ENCODE measurements around the gene NODAL. TPM values are rescaled to one million over a fixed set of nuclear protein-coding genes. Genes with fewer than 3 reads are reported as not detected.

NODAL gene
- total and polyA plus RNA-seq, 2 donors from 2014 or later: not detected

DNA sequence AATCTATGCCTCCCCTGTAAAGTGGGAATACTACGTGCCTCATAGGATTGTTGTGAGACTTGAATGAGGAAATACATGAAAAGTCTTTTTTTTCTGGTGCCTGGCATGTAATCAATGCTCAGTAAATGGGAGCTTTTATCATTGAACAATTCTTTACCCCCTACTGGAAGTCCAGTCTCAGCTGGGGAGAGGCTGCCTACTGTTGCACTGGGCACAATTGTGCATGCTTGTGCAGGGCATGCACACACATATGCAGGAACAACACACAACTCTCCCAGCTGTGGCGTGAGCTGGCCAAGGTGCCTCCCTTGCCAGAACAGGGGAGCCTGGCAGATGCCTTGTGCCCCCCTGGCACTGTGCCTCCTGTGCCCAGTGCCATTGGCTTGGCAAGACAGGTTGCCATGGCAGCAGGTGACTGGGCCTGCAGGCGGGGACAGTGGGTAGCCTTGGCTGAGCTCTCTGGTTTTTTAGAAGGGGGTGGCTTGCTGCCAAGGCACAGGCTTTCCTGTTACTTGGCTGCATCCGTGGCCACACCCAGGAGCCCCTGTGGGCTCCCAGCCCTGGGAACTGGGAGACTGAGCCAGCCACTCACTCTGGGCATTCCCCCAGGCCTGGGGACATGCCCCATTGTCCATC, 21.0 kb upstream of the NODAL start:
- Histone ChIP-seq H3K9me3 (ENCODE audit: control insufficient read depth in 2 of 3, insufficient read depth in 1 of 3, low read length in 3 of 3) (no peaks in the 10 kb centered on the region), H3K27me3 (ENCODE audit: control insufficient read depth, insufficient read depth, low read length) (peaks cover 2% of the 10 kb centered on the region), H3K4me3 (ENCODE audit: low read length in 3 of 3) (no peak overlapping the region), H3K9ac (ENCODE audit: low read length in 3 of 3) (no peak overlapping the region), H3K27ac (ENCODE audit: low read depth in 2 of 2, low read length in 2 of 2) (no peak overlapping the region), H3K36me3 (ENCODE audit: control insufficient read depth in 2 of 3, insufficient read depth in 3 of 3, low read length in 3 of 3) (no peaks in the 10 kb centered on the region), H3K4me1 (ENCODE audit: control insufficient read depth in 2 of 3, insufficient read depth in 2 of 3, low read depth in 1 of 3, low read length in 3 of 3) (peaks cover 0 to 9% (median 0%) of the 10 kb centered on the region in 3 donors)
- intact Hi-C loops (cut with DNase I): loop anchor here (10.0 kb wide), 1 partner anchor 422 kb away; the partner anchor contains the start of gene PCBD1
- FAIRE-seq (no peak), DNase-seq (peak in 1 of 5 donors; percentile 90)
- TF ChIP-seq, protein P1, sequence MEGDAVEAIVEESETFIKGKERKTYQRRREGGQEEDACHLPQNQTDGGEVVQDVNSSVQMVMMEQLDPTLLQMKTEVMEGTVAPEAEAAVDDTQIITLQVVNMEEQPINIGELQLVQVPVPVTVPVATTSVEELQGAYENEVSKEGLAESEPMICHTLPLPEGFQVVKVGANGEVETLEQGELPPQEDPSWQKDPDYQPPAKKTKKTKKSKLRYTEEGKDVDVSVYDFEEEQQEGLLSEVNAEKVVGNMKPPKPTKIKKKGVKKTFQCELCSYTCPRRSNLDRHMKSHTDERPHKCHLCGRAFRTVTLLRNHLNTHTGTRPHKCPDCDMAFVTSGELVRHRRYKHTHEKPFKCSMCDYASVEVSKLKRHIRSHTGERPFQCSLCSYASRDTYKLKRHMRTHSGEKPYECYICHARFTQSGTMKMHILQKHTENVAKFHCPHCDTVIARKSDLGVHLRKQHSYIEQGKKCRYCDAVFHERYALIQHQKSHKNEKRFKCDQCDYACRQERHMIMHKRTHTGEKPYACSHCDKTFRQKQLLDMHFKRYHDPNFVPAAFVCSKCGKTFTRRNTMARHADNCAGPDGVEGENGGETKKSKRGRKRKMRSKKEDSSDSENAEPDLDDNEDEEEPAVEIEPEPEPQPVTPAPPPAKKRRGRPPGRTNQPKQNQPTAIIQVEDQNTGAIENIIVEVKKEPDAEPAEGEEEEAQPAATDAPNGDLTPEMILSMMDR (IDR thresholded peaks at IDR 0.05; ENCODE audit: borderline replicate concordance, extremely low read depth, insufficient read depth): no peak

DNA sequence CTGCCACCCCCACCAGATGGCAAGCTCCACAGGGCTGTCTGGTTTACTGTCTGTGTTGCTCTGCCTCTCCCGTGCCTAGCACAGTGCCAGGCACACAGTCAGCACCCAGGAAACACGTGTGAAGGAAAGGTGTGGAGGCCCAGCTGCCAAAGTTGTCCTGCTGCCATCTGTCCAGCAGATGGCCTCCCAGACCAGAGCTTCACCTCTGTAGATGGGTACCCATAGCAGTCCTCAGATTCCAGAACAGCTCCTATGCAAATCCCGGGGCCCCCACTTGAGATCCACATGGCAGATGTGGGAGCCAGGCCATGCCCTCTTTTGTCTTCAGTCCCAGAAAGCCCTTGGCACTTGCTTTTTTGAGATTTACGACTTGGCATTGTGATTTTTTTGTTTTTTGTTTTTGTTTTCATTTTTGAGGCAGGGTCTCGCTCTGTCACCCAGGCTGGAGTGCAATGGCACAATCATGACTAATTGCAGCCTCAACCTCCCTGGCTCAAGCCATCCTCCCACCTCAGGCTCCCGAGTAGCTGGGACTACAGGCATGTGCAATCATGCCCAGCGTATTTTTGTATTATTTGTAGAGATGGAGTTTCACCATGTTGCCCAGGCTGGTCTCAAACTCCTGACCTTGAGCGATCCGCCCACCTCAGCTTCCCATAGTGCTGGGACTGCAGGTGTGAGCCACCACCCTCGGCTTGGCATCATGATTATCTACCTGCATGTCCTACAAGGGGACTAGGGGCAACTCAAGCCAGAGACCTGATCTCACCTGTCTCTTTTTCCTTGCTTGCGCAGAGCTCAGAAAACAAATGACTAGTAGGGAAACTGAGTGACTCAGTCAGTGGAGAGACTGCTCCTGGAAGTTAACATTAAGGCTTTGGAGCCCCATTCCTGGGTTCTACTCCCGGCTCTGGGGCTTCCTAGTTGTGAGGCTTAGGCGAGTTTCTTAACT, 20.2 kb upstream of the NODAL start:
- Histone ChIP-seq H3K4me3 (ENCODE audit: low read length in 3 of 3) (no peak overlapping the region), H3K9me3 (ENCODE audit: control insufficient read depth in 2 of 3, insufficient read depth in 1 of 3, low read length in 3 of 3) (no peaks in the 10 kb centered on the region), H3K9ac (ENCODE audit: low read length in 3 of 3) (no peak overlapping the region), H3K36me3 (ENCODE audit: control insufficient read depth in 2 of 3, insufficient read depth in 3 of 3, low read length in 3 of 3) (no peaks in the 10 kb centered on the region), H3K4me1 (ENCODE audit: control insufficient read depth in 2 of 3, insufficient read depth in 2 of 3, low read depth in 1 of 3, low read length in 3 of 3) (peaks cover 0 to 9% (median 0%) of the 10 kb centered on the region in 3 donors), H3K27me3 (ENCODE audit: control insufficient read depth, insufficient read depth, low read length) (peaks cover 2% of the 10 kb centered on the region), H3K27ac (ENCODE audit: low read depth in 2 of 2, low read length in 2 of 2) (no peak overlapping the region)
- peak in 4 of 5 donors; percentile 59 to 76 (median 67) for DNase-seq
- intact Hi-C loops (cut with DNase I): loop anchor here (10.0 kb wide), 1 partner anchor 423 kb away; the partner anchor contains the start of gene PCBD1
- TF ChIP-seq, protein P1 (IDR thresholded peaks at IDR 0.05; ENCODE audit: borderline replicate concordance, extremely low read depth, insufficient read depth): peak; percentile 87
- FAIRE-seq: no peak

DNA sequence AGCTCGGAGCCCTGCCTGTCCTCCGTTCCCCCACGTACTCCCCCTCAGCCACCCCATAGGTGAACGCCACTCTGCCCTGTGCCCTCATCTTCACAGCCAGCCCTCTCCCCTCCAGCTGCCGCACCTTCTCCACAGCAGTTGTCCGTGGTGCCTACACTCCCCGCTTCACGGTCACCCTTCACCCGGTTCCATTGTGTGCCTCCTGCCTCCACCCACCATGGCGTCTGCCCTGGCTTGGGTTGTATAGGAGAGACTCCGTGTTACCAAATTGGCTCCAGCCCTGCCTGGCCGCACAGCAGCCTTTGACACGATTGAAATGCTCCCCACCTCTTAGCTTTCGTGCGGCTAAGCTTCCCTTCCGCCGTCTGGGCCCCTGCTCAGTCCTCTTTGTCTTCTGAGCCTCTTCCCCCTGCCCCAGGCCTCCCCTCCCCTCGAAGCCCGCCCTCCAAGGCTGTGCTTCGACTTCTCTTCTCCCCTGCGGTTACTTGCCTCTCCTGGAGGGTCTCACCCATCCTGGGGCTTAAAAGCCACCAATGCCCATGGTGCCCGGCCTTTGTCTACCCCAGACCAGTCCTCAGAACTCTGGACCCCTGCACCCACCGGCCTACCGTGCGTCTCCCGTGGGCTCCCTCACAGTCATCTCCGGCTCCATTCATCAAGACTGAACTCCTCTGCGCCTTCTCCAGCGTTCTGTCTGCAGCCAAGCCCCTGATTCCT, 18.5 kb upstream of the NODAL start:
- Histone ChIP-seq H3K4me1 (ENCODE audit: control insufficient read depth in 2 of 3, insufficient read depth in 2 of 3, low read depth in 1 of 3, low read length in 3 of 3) (peaks cover 0 to 9% (median 0%) of the 10 kb centered on the region in 3 donors), H3K27ac (ENCODE audit: low read depth in 2 of 2, low read length in 2 of 2) (no peak overlapping the region), H3K4me3 (ENCODE audit: low read length in 3 of 3) (no peak overlapping the region), H3K36me3 (ENCODE audit: control insufficient read depth in 2 of 3, insufficient read depth in 3 of 3, low read length in 3 of 3) (no peaks in the 10 kb centered on the region), H3K9ac (ENCODE audit: low read length in 3 of 3) (no peak overlapping the region), H3K27me3 (ENCODE audit: control insufficient read depth, insufficient read depth, low read length) (peaks cover 2% of the 10 kb centered on the region), H3K9me3 (ENCODE audit: control insufficient read depth in 2 of 3, insufficient read depth in 1 of 3, low read length in 3 of 3) (no peaks in the 10 kb centered on the region)
- DNase-seq (no peak), FAIRE-seq (no peak)
- TF ChIP-seq, protein P1 (IDR thresholded peaks at IDR 0.05; ENCODE audit: borderline replicate concordance, extremely low read depth, insufficient read depth): no peak
- intact Hi-C loops (cut with DNase I): loop anchor here (10.0 kb wide), 1 partner anchor 425 kb away; the partner anchor contains the start of gene PCBD1
